PC-3 (cell line): ENCODE data around the gene PBX4.

Source experiments
- CTCF ChIP-seq: fragments of 300-600 bp; sonication (generic); conservative IDR thresholded peaks from 2 replicates; pipeline ENCODE4 v1.5.1; 2017; ENCODE audit warnings: antibody characterized with exemption, low read depth, mild to moderate bottlenecking, low read length
- EZH2 ChIP-seq: fragments of 300-600 bp; sonication (generic); IDR thresholded peaks from one replicate; pipeline ENCODE4 v1.6.1; 2017; ENCODE audit warnings: antibody characterized with exemption, mild to moderate bottlenecking, low read length; ENCODE audit not compliant: unreplicated experiment

- TF ChIP-seq CTCF (no peak), EZH2 (no peak)
Observed at GRCh38 chr19:19655051-19655594, 36.6 kb upstream of the PBX4 start.
